Small intestine (tissue), 7 donors: Measurements from ENCODE around the gene NLRP5. TPM values are rescaled to one million over a fixed set of nuclear protein-coding genes. Genes with fewer than 3 reads are reported as not detected.

Experiments
- DNase-seq, 2 donors: peaks; one replicate each; pipeline versions ENCODE4 v3.0.0 to v3.0.0-alpha.2; 2013
- FAIRE-seq: peaks from 2 replicates; lab custom pipeline; 2012; peaks lifted over from hg19 to GRCh38; lab: Jason Lieb, UNC
- H3K27ac ChIP-seq, 3 donors: one replicate each; pipeline ENCODE4 v1.5.1; 2013; ENCODE audit warnings: low read length in 2 of 3, mild to moderate bottlenecking in 2 of 3, control low read depth in 1 of 3, inconsistent platforms in 1 of 3, low read depth in 1 of 3, moderate library complexity in 1 of 3
- H3K27me3 ChIP-seq, 3 donors: one replicate each; pipeline ENCODE4 v1.6.1; 2013; ENCODE audit warnings: low read length in 3 of 3, inconsistent platforms in 1 of 3; ENCODE audit not compliant: control insufficient read depth in 3 of 3, insufficient read depth in 3 of 3
- H3K36me3 ChIP-seq, 3 donors: one replicate each; pipeline ENCODE4 v1.6.1; 2013; ENCODE audit warnings: low read length in 3 of 3, inconsistent platforms in 1 of 3, low read depth in 1 of 3, mild to moderate bottlenecking in 1 of 3, moderate library complexity in 1 of 3; ENCODE audit not compliant: control insufficient read depth in 3 of 3, insufficient read depth in 2 of 3
- H3K4me1 ChIP-seq, 3 donors: one replicate each; pipeline ENCODE4 v1.6.1; 2013; ENCODE audit warnings: low read length in 2 of 3, inconsistent platforms in 1 of 3, low read depth in 1 of 3, mild to moderate bottlenecking in 1 of 3, moderate library complexity in 1 of 3; ENCODE audit not compliant: control insufficient read depth in 3 of 3, insufficient read depth in 2 of 3
- H3K4me3 ChIP-seq, 3 donors: one replicate each; pipeline ENCODE4 v1.5.1; 2013; ENCODE audit warnings: low read length in 3 of 3, control low read depth in 1 of 3, inconsistent platforms in 1 of 3, low read depth in 1 of 3, mild to moderate bottlenecking in 1 of 3, moderate library complexity in 1 of 3
- H3K9me3 ChIP-seq, 2 donors: one replicate each; pipeline ENCODE4 v1.6.1; 2013; ENCODE audit warnings: low read depth in 1 of 2, low read length in 1 of 2; ENCODE audit not compliant: control insufficient read depth in 2 of 2, insufficient read depth in 1 of 2
- WGBS, 3 donors: extraction: QIAGEN DNeasy Blood & Tissue Kit; methylation state at CpG; one replicate each; pipeline ENCODE4 v1.1.7; 2013; 5-methylcytosine and 5-hydroxymethylcytosine counted together
- polyA plus RNA-seq, 4 donors: library from polyadenylated mRNA; stranded (reverse) in 3 of 4; unstranded in 1 of 4; fragments of 200-250 nt in 3 of 4; fragments of 120-200 nt in 1 of 4; gene quantifications; one replicate each; pipeline versions ENCODE4 v1.2.1 to v1.2.3, GENCODE V29; 2013
- donor health status: healthy with polysubstance abuse.
- donor health status: control.
- donor health status: control.
- donor health status: Bipolar disorder and iron deficiency.
- donor health status: healthy.

Gene NLRP5
- polyA plus RNA-seq, 4 donors: not detected

GRCh38 chr19:56110515-56111448 lies 124.2 kb downstream of the NLRP5 start:
- Histone ChIP-seq H3K4me1 (peaks cover 5 to 50% (median 32%) of the 10 kb centered on the region in 3 donors), H3K9me3 (no peaks in the 10 kb centered on the region), H3K27ac (peak overlapping the region; percentile 34 to 91 (median 69)), H3K4me3 (peak overlapping the region in 1 of 3 donors; percentile 7), H3K36me3 (peaks cover 0 to 58% (median 2%) of the 10 kb centered on the region in 3 donors), H3K27me3 (no peaks in the 10 kb centered on the region)
- DNase-seq (peak; percentile 15 to 86), FAIRE-seq (no peak)
- 27 to 35% (median 30%) methylated on average over 12 of the region's 12 CpGs for WGBS, 3 donors

Other genes with a start within 250 kb of the NLRP5 start
- gene NLRP9, start 248.4 kb upstream of the NLRP5 start, polyA plus RNA-seq: under 1 TPM in 2 of 4 donors, not detected in 2; 0.01 TPM
- under 1 TPM in 2 of 4 donors, not detected in 2; 0.04 to 0.25 TPM for gene RFPL4A, start 227.7 kb upstream of the NLRP5 start, polyA plus RNA-seq
- gene RFPL4AL1, start 217.7 kb upstream of the NLRP5 start, polyA plus RNA-seq: not detected
- gene NLRP11, start 154.8 kb upstream of the NLRP5 start, polyA plus RNA-seq: under 1 TPM in 2 of 4 donors, not detected in 2; 0.07 to 0.10 TPM
- under 1 TPM in 1 of 4 donors, not detected in 3; 0.09 TPM for gene NLRP4, start 150.2 kb upstream of the NLRP5 start, polyA plus RNA-seq
- not detected for gene NLRP13, start 54.4 kb upstream of the NLRP5 start, polyA plus RNA-seq
- gene NLRP8, start 38.9 kb upstream of the NLRP5 start, polyA plus RNA-seq: not detected
- gene ZNF787, start 134.5 kb downstream of the NLRP5 start, polyA plus RNA-seq: 10 to 100 TPM; 29.9 to 34.9 (median 31.8) TPM
- gene ZNF444, start 154.5 kb downstream of the NLRP5 start, polyA plus RNA-seq: 10 to 100 TPM; 20.1 to 40.6 (median 25.3) TPM
- not detected for gene GALP, start 189.2 kb downstream of the NLRP5 start, polyA plus RNA-seq
- under 1 TPM in 1 of 4 donors, not detected in 3; 0.06 TPM for gene ZSCAN5B, start 211.0 kb downstream of the NLRP5 start, polyA plus RNA-seq
- gene ZSCAN5C, start 215.5 kb downstream of the NLRP5 start, polyA plus RNA-seq: not detected